PC-9 (cell line): ENCODE measurements around the gene MAN1C1. TPM values are rescaled to one million over a fixed set of nuclear protein-coding genes. Genes with fewer than 3 reads are reported as not detected.

Experiments used
- BruUV-seq: library from RNA; stranded (reverse); fragments of 400-500 nt; replicated peaks from 2 replicates; lab custom pipeline; 2021; lab: Mats Ljungman, UMichigan
- CTCF ChIA-PET: fragments of 300-600 bp; sonication (Branson Sonifier 250); formaldehyde crosslinking; loops from one replicate; lab custom pipeline; 2022; ENCODE audit warnings: antibody characterized with exemption; lab: Charles Lee
- POLR2A ChIA-PET: fragments of 300-600 bp; sonication (Branson Sonifier 250); formaldehyde crosslinking; loops from one replicate; lab custom pipeline; 2022; ENCODE audit warnings: antibody characterized with exemption; ENCODE audit not compliant: unreplicated experiment; lab: Charles Lee
- DNase-seq, 2 experiments: peaks; one replicate each; pipeline versions ENCODE4 v3.0.0 to v3.0.0-alpha.2; 2015 to 2022; ENCODE audit warnings: mixed read lengths in 1 of 2
- H2AFZ ChIP-seq: fragments of 200-600 bp; sonication (generic); 2 replicates; pipeline ENCODE4 v1.8.1; 2017; ENCODE audit warnings: antibody characterized with exemption
- H3F3A ChIP-seq: fragments of 200-600 bp; sonication (generic); 2 replicates; pipeline ENCODE4 v1.8.1; 2017; ENCODE audit warnings: antibody characterized with exemption, mild to moderate bottlenecking, low read depth; ENCODE audit not compliant: insufficient read depth
- H3K27ac ChIP-seq: fragments of 200-600 bp; sonication (generic); 2 replicates; pipeline ENCODE4 v1.6.1; 2016; ENCODE audit warnings: mixed run types
- H3K27me3 ChIP-seq: fragments of 200-600 bp; sonication (generic); 2 replicates; pipeline ENCODE4 v1.6.1; 2016; ENCODE audit warnings: low read depth, mixed run types; ENCODE audit not compliant: insufficient read depth
- H3K36me3 ChIP-seq: fragments of 200-600 bp; sonication (generic); 2 replicates; pipeline ENCODE4 v1.6.1; 2016; ENCODE audit warnings: low read depth, mixed run types
- H3K4me1 ChIP-seq: fragments of 200-600 bp; sonication (generic); replicated peaks from 2 replicates; pipeline ENCODE4 v1.6.1; 2016; ENCODE audit warnings: mixed run types; ENCODE audit not compliant: insufficient read depth
- H3K4me2 ChIP-seq: fragments of 200-600 bp; sonication (generic); 2 replicates; pipeline ENCODE4 v1.6.1; 2017; ENCODE audit warnings: mixed run types
- H3K4me3 ChIP-seq: fragments of 200-600 bp; sonication (generic); 2 replicates; pipeline ENCODE4 v1.6.1; 2016; ENCODE audit warnings: mixed run types
- H3K79me2 ChIP-seq: fragments of 200-600 bp; sonication (generic); 2 replicates; pipeline ENCODE4 v1.6.1; 2017; ENCODE audit warnings: low read depth, mixed run types
- H3K9me2 ChIP-seq: fragments of 200-600 bp; sonication (generic); 2 replicates; pipeline ENCODE4 v1.8.1; 2017; ENCODE audit warnings: mild to moderate bottlenecking; ENCODE audit not compliant: insufficient read depth
- H3K9me3 ChIP-seq: fragments of 200-600 bp; sonication (generic); 2 replicates; pipeline ENCODE4 v1.8.1; 2016; ENCODE audit warnings: low read depth; ENCODE audit not compliant: insufficient read depth
- H4K20me1 ChIP-seq: fragments of 200-600 bp; sonication (generic); 2 replicates; pipeline ENCODE4 v1.8.1; 2017; ENCODE audit not compliant: insufficient read depth
- EZH2 ChIP-seq: fragments of 200-600 bp; sonication (generic); IDR thresholded peaks from 2 replicates; pipeline ENCODE4 v1.8.0; 2017; ENCODE audit warnings: antibody characterized with exemption, low read depth
- intact Hi-C: fragments of 100-400 bp; cut with micrococcal nuclease; formaldehyde crosslinking; loops from one replicate; pipeline ENCODE4 v1.10.0; 2022; ENCODE audit not compliant: unreplicated experiment
- total RNA-seq: library from RNA; stranded (reverse); gene quantifications from 2 replicates; pipeline ENCODE4 v1.2.3, GENCODE V29; 2021
- TF ChIP-seq, protein P1 (sequence below): fragments of 200-600 bp; sonication (generic); conservative IDR thresholded peaks from 2 replicates; pipeline ENCODE4 v1.6.1; 2017; ENCODE audit warnings: mixed run types, antibody characterized with exemption, mild to moderate bottlenecking, moderate library complexity

The MAN1C1 gene
- total RNA-seq, 1 experiment from 2014 or later: 0.41 TPM

DNA sequence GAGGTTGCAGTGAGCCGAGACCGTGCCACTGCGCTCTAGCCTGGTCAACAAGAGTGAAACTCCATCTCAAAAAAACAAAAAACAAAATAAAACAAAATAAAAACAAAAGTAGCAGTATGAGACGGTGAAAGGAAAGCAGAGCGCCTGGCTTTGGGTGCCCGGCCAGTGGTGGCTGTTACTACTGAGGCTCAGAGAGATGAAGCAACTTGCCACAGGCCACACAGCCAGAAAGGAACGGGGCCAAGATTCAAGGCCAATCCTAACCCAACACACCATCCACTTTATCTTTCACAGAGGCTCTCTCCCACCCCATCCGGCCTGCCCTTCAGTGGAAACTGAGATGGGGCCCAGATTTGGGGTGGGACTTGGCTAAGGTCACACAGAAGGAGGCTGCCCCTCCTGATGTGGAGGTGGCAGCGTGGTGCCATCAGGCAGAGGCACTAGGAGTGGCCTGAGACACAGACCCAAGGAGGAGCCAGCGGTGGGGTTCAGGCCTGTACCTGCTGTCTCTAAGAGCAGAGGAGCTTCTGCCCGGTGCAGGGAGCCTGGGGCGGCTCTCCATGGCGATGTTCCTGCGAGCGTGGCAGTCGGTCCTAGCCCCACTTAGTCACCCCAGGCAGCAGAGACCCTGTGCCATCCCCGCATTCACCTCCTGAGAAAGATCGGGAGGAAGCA lies 40.0 kb upstream of the MAN1C1 start:
- no TSS peak for BruUV-seq
- H3K27me3 ChIP-seq: no peaks in the 10 kb centered on the region
- no peaks in the 10 kb centered on the region for H3K36me3 ChIP-seq
- TF ChIP-seq, protein P1, sequence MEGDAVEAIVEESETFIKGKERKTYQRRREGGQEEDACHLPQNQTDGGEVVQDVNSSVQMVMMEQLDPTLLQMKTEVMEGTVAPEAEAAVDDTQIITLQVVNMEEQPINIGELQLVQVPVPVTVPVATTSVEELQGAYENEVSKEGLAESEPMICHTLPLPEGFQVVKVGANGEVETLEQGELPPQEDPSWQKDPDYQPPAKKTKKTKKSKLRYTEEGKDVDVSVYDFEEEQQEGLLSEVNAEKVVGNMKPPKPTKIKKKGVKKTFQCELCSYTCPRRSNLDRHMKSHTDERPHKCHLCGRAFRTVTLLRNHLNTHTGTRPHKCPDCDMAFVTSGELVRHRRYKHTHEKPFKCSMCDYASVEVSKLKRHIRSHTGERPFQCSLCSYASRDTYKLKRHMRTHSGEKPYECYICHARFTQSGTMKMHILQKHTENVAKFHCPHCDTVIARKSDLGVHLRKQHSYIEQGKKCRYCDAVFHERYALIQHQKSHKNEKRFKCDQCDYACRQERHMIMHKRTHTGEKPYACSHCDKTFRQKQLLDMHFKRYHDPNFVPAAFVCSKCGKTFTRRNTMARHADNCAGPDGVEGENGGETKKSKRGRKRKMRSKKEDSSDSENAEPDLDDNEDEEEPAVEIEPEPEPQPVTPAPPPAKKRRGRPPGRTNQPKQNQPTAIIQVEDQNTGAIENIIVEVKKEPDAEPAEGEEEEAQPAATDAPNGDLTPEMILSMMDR: no peak
- no peak for TF ChIP-seq EZH2
- H3K4me2 ChIP-seq: no peak overlapping the region
- CTCF ChIA-PET: no interaction called here
- no peak overlapping the region for H3K4me3 ChIP-seq
- DNase-seq: no peak
- H3K9me2 ChIP-seq: no peaks in the 10 kb centered on the region
- H3K4me1 ChIP-seq: peaks cover 34% of the 10 kb centered on the region
- H3K27ac ChIP-seq: no peak overlapping the region
- no peaks in the 10 kb centered on the region for H4K20me1 ChIP-seq
- H3K9me3 ChIP-seq: no peaks in the 10 kb centered on the region
- intact Hi-C loops: no loop called here
- H3F3A ChIP-seq: peaks cover 22% of the 10 kb centered on the region
- POLR2A ChIA-PET: no interaction called here
- no peak overlapping the region for H2AFZ ChIP-seq
- H3K79me2 ChIP-seq: no peaks in the 10 kb centered on the region

DNA sequence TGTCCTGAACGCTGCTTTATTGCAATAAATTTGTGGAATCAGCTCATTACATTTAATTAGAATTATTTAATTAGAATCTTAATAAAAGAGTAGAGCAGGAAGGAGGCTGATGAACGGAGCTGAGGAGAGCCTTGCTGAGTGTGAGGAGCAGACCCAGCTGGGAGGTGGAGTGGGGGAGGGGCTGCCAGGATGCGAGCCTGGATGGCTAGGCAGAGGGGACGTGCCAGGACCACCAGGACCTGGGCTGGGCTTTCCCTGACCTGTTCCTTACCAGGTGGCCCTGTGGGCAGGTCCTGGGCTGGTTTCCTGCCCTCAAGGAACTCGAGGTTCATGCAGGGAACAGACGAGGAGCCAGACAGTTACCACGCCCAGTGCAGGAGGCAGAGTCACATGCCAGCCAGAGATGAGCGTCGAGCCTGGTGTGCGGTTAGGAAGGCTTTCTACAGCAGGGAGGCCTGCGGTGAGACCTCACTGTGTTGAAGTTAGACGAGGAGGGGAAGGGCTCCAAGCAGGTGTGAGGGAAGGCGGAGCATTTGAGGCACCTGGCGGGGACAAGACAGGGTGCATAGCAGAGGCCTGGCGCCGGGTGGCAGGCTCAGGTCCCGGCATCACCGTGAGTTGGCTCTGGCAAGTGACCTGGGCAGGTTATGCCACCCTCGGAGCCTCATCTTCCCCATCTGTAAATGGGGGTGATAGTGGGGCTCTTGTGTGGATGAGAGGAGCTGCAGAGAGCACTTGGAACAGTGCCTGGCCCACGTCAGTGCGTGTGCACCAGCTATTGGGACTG lies 39.3 kb upstream of the MAN1C1 start:
- Histone ChIP-seq H3K4me1 (peaks cover 34% of the 10 kb centered on the region), H3K27ac (no peak overlapping the region), H4K20me1 (no peaks in the 10 kb centered on the region), H3F3A (peaks cover 22% of the 10 kb centered on the region), H2AFZ (no peak overlapping the region), H3K9me3 (no peaks in the 10 kb centered on the region), H3K27me3 (no peaks in the 10 kb centered on the region), H3K9me2 (no peaks in the 10 kb centered on the region), H3K4me2 (no peak overlapping the region), H3K4me3 (no peak overlapping the region), H3K36me3 (no peaks in the 10 kb centered on the region), H3K79me2 (no peaks in the 10 kb centered on the region)
- TF ChIP-seq, protein P1: no peak
- TF ChIP-seq EZH2: no peak
- ChIA-PET CTCF (no interaction called here), POLR2A (no interaction called here)
- intact Hi-C loops: no loop called here
- no TSS peak for BruUV-seq
- DNase-seq: no peak

DNA sequence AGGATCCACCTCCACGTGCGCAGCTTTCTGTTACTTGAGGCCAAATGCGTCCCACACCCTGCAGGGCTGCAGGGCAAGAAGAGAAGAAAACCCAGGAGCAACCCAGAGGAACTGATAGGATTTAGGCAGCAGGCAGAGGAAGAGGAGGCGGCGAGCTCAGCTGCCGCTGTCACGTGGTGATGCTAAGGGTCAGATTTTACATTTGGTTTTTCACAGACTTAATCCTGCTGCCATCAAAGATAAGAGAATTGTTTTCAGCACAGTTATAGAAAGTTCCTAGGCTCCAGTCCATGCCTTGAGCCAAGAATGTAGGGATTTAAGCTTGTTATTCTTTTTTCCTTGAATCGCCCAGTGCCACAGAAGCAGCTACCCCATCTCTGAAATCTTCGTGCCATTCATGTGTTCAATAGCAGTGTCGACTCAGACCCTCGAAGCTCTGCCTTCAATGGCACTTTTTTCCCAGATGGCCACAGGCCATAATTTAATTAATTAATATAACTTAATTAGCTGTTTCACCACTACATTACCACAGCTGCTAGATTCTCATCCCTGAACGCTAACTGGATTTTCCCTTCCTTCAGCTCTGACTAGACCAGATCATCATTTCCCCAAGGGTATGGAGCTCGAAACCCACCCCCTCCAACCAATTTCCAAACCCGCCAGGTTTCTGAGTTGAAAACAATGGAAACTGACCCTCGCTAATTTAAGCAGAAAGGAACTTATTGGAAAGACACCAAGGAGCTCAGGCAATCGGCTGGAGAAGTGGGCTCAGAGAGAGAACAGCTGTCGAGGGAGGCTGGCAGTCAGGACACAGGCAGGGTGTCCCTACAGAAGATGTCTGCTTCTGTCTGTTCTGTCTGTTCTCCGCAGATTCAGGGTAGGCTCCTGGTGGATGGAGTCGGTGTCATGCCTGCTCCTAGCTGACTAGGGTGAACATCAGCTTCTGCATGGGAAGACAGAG lies 37.0 kb upstream of the MAN1C1 start:
- Histone ChIP-seq H3F3A (peaks cover 8% of the 10 kb centered on the region), H3K27ac (no peak overlapping the region), H3K9me2 (no peaks in the 10 kb centered on the region), H2AFZ (no peak overlapping the region), H3K27me3 (no peaks in the 10 kb centered on the region), H3K36me3 (no peaks in the 10 kb centered on the region), H3K4me1 (peaks cover 12% of the 10 kb centered on the region), H4K20me1 (no peaks in the 10 kb centered on the region), H3K4me2 (no peak overlapping the region), H3K79me2 (no peaks in the 10 kb centered on the region), H3K4me3 (no peak overlapping the region), H3K9me3 (no peaks in the 10 kb centered on the region)
- intact Hi-C loops: no loop called here
- TF ChIP-seq EZH2: no peak
- no TSS peak for BruUV-seq
- ChIA-PET POLR2A (interaction anchor here (0.6 kb wide), 2 partner anchors 147 to 160 kb away, joined by 6 to 14 read pairs; no protein-coding TSS in a partner anchor), CTCF (interaction anchor here (1.1 kb wide), 1 partner anchor 93 kb away, joined by 3 read pairs; no protein-coding TSS in a partner anchor)
- DNase-seq: no peak
